PFSK-1 (cell line): ENCODE results near the gene FGFR2.

Source experiments
- FOXP2 ChIP-seq: optimal IDR thresholded peaks from 2 replicates; pipeline ENCODE3; 2011; ENCODE audit warnings: borderline replicate concordance, control low read depth, inconsistent platforms; ENCODE audit not compliant: insufficient read depth; ENCODE audit errors: extremely low read length, extremely low read depth
- POLR2AphosphoS5 ChIP-seq: IDR thresholded peaks from 2 replicates; pipeline ENCODE4 v1.6.1; 2012; ENCODE audit warnings: low read depth, mild to moderate bottlenecking, control low read depth, low read length, moderate library complexity
- SIN3A ChIP-seq: IDR thresholded peaks from 2 replicates; pipeline ENCODE4 v1.6.1; 2012; ENCODE audit warnings: mild to moderate bottlenecking, low read length, moderate library complexity, borderline replicate concordance; ENCODE audit not compliant: insufficient read depth
- TAF1 ChIP-seq: IDR thresholded peaks from 2 replicates; pipeline ENCODE4 v1.6.1; 2012; ENCODE audit warnings: low read length, control low read depth, borderline replicate concordance; ENCODE audit not compliant: insufficient read depth
- TF ChIP-seq, protein P1 (sequence below), 2 experiments: IDR thresholded peaks; 2 replicates each; pipeline versions ENCODE4 v1.6.1 to v1.8.0; 2011 to 2012; ENCODE audit warnings: low read depth in 2 of 2, low read length in 2 of 2, control low read depth in 1 of 2, inconsistent platforms in 1 of 2, mild to moderate bottlenecking in 1 of 2, moderate library complexity in 1 of 2; ENCODE audit not compliant: insufficient read depth in 1 of 2

Gene FGFR2

DNA sequence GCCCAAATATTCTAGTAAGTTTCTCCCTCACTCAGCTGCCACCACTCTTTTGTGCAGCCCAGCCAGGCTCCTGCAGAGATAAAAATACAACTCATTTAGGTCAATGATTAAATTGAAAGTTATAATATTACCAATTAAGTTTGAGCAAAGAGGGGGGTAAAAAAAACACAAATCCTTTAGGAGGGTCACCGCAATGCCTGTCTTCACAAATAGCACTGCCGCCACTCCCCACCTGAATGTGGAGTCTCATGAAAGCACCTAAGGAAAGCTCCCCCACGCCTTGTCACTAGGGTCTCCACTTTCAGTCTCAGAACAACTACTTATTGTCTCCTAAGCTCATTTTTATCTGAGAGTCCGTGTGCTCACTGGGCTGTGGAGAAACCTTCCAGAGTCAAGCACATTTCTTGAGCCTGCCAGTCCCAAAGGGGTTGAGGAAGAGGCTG is 148.7 kb downstream of the FGFR2 start:
- TF ChIP-seq, protein P1, sequence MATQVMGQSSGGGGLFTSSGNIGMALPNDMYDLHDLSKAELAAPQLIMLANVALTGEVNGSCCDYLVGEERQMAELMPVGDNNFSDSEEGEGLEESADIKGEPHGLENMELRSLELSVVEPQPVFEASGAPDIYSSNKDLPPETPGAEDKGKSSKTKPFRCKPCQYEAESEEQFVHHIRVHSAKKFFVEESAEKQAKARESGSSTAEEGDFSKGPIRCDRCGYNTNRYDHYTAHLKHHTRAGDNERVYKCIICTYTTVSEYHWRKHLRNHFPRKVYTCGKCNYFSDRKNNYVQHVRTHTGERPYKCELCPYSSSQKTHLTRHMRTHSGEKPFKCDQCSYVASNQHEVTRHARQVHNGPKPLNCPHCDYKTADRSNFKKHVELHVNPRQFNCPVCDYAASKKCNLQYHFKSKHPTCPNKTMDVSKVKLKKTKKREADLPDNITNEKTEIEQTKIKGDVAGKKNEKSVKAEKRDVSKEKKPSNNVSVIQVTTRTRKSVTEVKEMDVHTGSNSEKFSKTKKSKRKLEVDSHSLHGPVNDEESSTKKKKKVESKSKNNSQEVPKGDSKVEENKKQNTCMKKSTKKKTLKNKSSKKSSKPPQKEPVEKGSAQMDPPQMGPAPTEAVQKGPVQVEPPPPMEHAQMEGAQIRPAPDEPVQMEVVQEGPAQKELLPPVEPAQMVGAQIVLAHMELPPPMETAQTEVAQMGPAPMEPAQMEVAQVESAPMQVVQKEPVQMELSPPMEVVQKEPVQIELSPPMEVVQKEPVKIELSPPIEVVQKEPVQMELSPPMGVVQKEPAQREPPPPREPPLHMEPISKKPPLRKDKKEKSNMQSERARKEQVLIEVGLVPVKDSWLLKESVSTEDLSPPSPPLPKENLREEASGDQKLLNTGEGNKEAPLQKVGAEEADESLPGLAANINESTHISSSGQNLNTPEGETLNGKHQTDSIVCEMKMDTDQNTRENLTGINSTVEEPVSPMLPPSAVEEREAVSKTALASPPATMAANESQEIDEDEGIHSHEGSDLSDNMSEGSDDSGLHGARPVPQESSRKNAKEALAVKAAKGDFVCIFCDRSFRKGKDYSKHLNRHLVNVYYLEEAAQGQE (IDR thresholded peaks at IDR 0.05; ENCODE audit: insufficient read depth in 1 of 2, low read depth in 2 of 2, low read length in 2 of 2): no peak
- TF ChIP-seq POLR2AphosphoS5 (no peak), TAF1 (no peak), FOXP2 (no peak), SIN3A (no peak)

DNA sequence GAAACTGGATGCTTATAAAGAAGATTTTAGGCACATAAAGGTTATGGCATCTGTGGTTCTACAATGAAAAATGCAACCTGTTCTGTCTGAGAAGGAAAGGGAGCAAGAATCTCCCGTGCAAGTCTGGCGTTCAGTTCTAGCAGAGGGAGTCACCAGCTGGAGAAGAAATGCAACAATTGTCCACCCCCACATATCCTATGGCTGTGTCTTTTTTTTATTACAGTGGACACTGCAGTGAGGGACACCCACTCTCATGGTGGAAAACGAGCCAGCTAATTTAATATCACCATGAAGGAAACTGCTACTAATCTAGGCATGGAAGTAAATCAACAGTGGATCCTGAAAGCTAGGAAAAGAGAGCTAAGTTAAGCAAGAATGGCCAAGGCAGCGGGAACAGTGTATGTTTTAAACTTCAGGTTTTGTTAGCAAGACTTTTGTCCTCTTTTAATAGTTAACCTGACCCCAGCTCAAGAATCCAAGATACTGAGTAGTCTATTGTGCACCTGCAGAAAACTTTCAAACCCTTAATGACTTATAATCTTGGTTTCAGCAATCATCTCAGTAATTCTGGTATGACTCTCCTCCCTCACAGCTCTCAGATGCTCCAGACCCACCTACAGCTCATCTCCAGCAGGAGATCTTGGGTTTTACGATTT is 149.3 kb downstream of the FGFR2 start:
- TF ChIP-seq TAF1: no peak
- TF ChIP-seq SIN3A: no peak
- TF ChIP-seq FOXP2: no peak
- TF ChIP-seq POLR2AphosphoS5: no peak
- TF ChIP-seq, protein P1 (IDR thresholded peaks at IDR 0.05; ENCODE audit: insufficient read depth in 1 of 2, low read depth in 2 of 2, low read length in 2 of 2): no peak

DNA sequence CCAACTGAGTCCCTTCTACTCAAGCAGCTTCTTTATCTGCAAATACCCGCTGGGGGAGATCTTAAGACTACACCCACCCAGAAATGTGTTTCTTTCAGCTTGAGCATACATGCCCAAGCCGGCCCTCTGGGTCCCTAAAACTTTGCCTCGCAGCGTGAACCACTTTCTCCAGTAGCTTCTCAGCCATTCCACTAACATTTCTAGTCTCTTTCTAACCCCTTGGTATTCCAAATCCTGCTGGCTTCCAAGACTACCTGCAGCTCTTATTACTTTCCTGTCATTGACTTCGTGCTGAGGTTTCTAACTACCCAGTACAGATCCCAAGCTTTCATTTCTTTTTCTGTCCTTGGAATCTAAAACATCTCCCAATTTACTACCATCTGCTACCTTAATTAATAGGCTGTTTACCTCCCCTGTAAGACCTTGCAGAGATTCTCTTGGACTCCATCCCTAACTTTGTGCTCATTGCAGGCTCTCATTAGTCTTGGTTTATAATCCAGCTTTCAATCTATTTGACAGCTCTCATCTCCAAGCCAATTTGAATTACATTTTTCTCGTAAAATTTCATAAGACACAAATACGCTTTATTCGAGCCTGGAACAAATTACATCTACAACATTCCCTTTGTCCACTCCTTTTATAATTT is 153.6 kb downstream of the FGFR2 start:
- TF ChIP-seq, protein P1 (IDR thresholded peaks at IDR 0.05; ENCODE audit: insufficient read depth in 1 of 2, low read depth in 2 of 2, low read length in 2 of 2): no peak
- TF ChIP-seq TAF1 (no peak), FOXP2 (no peak), POLR2AphosphoS5 (no peak), SIN3A (no peak)

DNA sequence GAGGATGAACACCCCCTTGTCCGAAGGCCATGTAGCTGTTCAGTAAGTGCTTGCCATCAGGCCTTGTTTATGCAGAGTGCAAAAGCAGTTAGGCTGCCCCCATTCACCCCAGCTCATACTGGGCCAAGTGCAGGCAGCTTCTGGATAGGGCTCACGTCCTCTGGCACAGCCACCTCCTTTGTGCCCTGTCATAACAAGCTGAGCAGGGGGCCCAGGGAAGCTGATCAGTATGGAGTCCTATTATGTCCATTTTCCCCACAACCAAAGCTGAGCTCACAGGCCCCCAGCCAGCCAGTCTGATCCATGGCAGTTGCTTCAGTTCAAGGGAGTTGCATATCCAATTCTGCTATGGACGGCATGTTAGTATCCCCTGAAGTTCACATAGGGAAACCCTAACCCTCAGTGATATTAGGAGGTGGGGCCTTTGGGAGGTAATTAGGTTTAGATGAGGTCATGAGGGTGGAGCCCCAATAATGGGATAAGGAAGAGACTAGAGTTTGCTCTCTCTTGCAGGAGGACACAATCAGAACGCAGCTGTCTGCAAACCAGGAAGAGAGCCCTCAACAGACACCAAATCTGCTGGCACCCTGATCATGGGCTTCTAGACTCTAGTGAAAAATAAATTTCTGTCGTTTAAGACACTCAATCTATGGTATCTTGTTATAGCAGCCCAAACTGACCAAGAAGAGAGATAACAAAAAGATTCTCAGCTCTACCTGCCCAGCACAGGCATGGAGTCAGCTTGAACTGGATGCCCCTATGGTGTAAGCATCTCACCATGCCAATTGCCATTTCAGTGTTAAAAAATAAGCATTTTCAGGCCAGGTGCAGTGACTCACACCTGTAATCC is 155.9 kb downstream of the FGFR2 start:
- no peak for TF ChIP-seq TAF1
- TF ChIP-seq FOXP2: no peak
- TF ChIP-seq SIN3A: no peak
- no peak for TF ChIP-seq POLR2AphosphoS5
- TF ChIP-seq, protein P1 (IDR thresholded peaks at IDR 0.05; ENCODE audit: insufficient read depth in 1 of 2, low read depth in 2 of 2, low read length in 2 of 2): no peak
